Stimulated activated CD8-positive, alpha-beta memory T cell treated with anti-CD3 and anti-CD28 coated beads, Interleukin-15, amount 100 ng/mL, for 48 hours (primary cell): ENCODE results near the gene GIPC3.
A peak's percentile ranks its signal among the peaks of the same experiment; 100 is the strongest.

Source experiments
- DNase-seq, 2 donors: peaks; one replicate each; pipeline ENCODE4 v3.0.0-alpha.2; 2020; ENCODE audit warnings: low read depth in 2 of 2

GIPC3 gene

DNA sequence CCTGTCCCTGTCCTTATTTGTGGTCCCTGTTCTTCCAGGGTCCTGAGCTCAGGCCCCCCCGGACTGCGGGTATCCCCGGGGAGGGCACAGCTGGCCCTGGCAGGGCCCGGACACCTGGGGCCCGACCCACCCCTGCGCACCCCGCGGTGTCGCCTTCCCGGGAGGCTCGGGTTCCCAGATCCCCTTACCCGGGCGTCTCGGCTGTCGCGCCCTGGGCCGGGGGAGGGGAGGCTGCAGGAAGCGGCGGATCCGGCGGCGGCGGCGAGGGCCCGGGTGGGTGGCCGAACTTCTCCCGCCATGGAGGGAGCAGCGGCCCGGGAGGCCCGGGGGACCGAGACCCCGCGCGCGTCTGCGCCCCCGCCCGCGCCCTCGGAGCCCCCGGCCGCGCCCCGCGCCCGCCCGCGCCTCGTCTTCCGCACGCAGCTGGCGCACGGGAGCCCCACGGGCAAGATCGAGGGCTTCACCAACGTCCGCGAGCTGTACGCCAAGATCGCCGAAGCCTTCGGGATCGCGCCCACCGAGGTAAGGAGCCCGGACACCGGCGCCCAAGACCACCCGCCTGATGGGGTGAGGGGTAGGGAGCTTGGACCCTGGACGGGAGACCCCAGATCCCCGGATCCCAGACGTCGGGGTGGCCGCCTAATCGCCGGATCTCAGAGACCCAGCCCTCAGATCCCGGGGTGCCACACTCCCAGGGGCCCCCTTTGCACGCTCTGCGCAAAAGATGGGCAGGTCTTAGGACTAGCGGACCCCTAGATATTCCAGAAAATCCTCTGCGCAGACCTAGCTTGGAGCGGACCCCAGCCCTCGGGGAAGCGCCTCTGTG lies at the start of gene GIPC3:
Gene GIPC3 (plus strand): TSS at position 178 of the 826 bp plus-strand sequence. CDS start 120 bp downstream, at position 298.
- no peak for DNase-seq

DNA sequence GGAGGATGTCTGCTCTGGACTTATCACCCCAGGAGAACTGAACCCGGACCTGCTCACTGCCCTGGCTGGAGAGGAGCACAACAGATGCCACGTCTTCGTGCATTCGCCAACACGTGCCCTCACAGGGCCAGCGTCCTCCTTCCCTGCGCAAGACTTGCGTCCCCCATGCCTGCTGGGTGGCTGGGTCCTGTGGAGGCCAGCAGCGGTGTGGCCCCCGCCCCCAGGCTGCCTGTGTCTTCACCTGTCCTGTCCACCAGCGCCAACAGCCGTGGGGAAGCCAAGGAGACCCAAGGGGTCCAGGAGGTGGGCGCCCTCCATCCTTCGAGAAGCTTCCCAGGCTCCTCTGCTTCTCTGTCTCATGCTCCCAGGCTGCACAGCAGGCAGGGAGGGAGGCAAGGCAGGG lies 49.7 kb upstream of the GIPC3 start:
- DNase-seq: no peak

- DNase-seq: no peak
Observed at GRCh38 chr19:3535981-3536380, 49.3 kb upstream of the GIPC3 start.

DNA sequence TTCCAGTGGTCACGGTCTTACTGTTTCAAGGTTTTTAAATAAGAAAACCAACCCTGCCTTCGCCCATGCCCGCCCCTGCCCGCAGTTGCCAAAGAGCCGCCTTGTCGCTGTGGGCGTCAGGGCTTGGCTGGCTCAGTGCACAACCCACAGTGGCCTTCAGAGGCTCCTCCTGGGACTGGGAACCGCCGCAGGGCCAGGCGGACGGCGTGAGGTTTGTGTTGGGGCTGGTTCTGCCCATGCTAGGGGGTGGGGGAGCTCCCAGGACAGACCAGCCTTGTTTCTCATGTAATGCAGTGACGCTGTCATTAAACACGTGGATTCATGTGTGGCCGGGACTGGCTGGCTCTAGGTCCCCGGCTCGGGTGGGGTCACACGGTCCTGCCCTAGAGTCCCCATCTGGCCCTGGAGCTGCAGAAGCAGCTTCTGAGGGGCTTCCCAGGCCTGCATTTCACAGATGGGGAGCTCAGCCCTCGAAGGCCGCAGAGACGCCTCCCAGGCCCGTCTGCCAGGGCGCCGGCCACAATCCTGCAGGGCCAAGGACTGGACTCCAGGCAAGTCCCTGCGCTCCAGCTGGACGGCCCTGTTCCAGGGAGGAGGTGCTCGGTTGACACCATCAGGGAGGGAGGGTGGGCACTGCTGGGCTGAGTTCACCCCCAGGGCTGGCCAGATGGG lies 48.7 kb upstream of the GIPC3 start:
- DNase-seq: no peak

DNA sequence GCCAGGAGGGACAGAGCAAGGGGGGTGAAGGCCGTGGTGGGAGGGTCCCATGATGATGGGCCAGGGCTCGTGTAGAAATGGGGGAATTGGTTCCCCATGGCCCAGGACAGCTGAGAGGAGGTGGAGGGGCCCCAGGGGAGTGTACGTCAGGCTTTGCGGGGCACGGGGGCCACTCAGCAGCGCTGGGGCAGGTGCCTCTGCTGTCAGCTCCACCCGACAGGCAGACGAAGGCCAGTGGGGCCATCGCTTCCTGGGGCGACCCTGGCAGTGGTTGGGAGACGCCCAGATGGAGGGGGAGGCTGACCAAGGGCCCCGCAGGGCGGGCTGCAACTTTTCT lies 48.2 kb upstream of the GIPC3 start:
- no peak for DNase-seq

GRCh38 chr19:3537438-3538240 lies 47.6 kb upstream of the GIPC3 start:
- DNase-seq: no peak

DNA sequence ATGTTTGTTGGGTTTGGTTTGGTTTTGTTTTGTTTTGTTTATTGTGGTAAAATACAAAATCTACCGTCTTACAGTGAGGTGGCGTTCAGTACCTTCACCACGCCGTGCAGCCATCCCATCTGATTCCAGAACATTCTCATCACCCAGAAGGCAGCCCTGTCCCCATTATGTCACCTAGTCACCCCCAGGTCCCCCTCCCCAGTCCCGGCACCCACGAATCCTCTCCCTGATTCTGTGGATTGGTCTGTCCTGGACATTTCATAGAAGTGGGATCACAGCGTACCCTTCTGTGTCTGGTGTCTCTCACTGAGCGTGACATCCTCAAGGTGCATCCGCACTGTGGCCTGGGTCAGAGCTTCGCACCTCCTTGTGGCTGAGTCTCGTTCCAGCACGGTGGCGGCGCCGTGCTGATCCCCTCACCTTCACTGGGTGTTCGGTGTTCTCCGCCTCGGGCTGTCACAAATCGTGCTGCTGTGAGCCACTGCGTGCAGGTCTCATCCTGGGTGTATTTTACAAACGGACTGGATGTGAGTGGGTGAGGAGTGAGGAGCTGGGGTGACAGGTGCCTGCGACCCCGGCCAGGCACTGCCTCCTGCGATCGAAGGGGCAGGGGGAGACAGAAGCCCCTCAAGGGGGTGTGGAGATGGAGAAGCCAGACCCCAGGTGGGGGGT lies 46.9 kb upstream of the GIPC3 start:
- no peak for DNase-seq

- DNase-seq: no peak
Observed at GRCh38 chr19:3538965-3539755, 46.1 kb upstream of the GIPC3 start, which contains the start of gene TEKTIP1. TEKTIP1 (plus strand) TSS chr19:3539174; CDS start chr19:3539178, 4 bp downstream.

DNA sequence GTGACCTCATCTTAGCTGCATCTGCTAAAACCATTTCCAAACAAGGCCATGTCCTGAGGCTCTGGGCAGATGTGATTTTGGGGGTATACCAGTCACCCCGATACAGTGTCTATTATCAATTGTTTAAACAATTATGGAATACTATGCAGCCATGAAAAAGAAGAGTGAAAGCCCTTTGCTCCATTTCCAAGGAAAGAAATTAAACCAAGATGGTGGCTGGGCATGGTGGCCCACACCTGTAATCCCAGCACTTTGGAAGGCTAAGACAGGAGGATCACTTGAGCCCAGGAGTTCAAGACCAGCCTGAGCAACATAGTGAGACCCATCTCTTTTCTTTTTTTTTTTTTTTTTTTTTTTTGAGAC lies 45.5 kb upstream of the GIPC3 start:
- DNase-seq: no peak

GRCh38 chr19:3543150-3544057 lies 41.9 kb upstream of the GIPC3 start:
- DNase-seq: no peak

- DNase-seq: no peak
Observed at GRCh38 chr19:3544058-3544376, 41.3 kb upstream of the GIPC3 start.

GRCh38 chr19:3544742-3545668 lies 40.3 kb upstream of the GIPC3 start:
- DNase-seq: peak; percentile 51 to 61

DNA sequence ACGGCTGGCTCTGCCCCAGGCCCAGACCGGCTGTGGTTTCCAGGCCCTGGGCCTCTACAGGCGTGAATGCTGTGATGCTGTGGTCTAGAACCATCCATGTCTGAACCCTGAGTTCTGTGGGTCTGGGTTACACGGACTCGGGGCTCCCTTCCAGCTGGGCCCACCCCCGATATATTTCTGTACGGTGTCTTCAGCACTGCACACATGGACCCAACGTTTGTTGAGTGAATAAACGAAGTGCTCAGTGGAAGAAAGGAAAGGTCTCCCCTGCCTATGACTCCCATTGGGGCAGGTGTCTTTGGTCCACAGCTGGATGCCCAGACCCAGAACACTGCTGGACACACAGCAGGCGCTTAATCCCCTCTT lies 39.6 kb upstream of the GIPC3 start:
- DNase-seq: no peak

DNA sequence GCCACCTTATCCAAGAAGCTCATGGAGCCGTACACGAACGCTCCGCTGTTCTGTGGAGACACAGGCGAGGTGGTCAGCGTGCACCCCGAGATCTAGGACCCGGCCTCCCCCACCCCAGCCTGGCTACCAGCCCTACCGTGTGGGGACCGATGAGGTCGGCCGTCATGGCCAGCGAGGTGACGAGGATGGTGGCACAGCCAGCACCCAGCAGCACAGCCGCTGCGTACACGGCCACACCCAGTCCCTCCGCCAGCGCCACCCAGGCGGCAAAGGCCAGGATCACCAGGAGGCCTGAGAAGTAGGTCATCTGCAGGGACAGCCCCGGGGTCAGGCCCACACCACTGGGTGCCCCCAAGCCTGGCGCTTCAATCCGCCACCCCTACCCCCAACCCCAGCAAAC lies 39.2 kb upstream of the GIPC3 start:
- DNase-seq: no peak

DNA sequence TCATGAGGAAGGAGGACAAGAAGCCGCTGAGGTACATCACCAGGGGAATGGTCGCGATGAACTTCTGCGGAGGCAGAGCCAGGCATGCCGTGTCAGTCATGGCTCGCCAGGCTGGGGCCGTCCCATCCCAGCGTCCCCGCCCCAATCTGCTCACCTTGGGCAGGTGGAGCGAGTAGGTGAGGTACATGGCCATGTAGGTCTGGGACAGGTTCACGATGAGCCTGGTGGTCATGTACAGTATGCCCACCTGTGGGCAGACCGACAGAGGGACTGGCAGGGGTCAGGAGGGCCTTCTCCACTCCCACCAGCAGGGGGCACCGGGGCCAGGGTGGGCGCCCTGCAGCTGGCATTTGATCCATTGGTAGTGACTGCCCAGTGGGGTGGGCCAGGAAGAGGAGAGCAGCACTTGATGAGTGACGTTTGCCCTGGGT lies 38.0 kb upstream of the GIPC3 start:
- DNase-seq: no peak

DNA sequence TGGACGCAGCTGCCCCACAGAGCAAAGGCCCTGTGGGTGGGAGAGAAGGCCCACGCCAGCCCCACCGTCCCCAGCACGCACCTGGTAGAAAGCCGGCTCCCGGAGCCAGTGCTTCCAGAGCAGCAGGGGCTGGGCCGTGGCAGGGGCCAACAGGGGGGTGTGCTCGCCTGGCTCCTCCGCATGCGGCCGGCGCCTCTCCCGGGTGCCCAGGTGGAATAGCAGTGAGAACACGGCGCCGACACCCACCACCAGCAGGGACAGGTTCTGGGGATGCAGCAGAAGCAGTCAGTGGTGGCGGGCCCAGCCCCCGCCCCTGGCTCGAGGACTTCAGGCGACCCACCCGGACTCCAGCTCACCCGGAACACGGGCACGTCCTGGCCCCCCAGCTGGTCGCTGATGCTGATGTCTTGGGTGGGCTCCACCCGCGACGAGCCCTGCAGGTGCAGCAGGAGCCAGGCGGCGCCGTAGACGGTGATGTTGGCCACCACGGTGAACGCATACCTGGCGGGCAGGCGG lies 37.5 kb upstream of the GIPC3 start:
- no peak for DNase-seq

- DNase-seq: no peak
Observed at GRCh38 chr19:3548606-3549005, 36.7 kb upstream of the GIPC3 start.

GRCh38 chr19:3549816-3550215 lies 35.5 kb upstream of the GIPC3 start:
- no peak for DNase-seq
